AG04450 (cell line): Measurements from ENCODE around the gene INTS4. TPM values are rescaled to one million over a fixed set of nuclear protein-coding genes. Genes with fewer than 3 reads are reported as not detected.
"Not testable (repeated sequence)": the region's sequence is repeated elsewhere in the genome, so short reads cannot be mapped to it uniquely, and the experiment has no call there.

Experiments
- CTCF ChIA-PET: fragments of 300-600, 350-600 bp; formaldehyde crosslinking; extraction: SDS; loops from one replicate; lab custom pipeline; 2022; ENCODE audit warnings: antibody characterized with exemption, inconsistent platforms; lab: Charles Lee
- POLR2A ChIA-PET: fragments of 350-600 bp; formaldehyde crosslinking; extraction: SDS; loops from one replicate; lab custom pipeline; 2021; ENCODE audit warnings: antibody characterized with exemption, inconsistent platforms; lab: Yijun Ruan, JAX
- DNase-seq: peaks from one replicate; pipeline ENCODE4 v3.0.0-alpha.2; 2011; ENCODE audit warnings: low read depth, low spot score
- H3K27ac ChIP-seq: one replicate; pipeline ENCODE4 v1.5.1; 2012; ENCODE audit warnings: low read depth, low read length, control low read depth
- H3K27me3 ChIP-seq: one replicate; pipeline ENCODE4 v1.6.0; 2012; ENCODE audit warnings: low read length; ENCODE audit not compliant: control insufficient read depth, insufficient read depth
- H3K4me3 ChIP-seq: 2 replicates; pipeline ENCODE4 v1.5.1; 2011; ENCODE audit warnings: mild to moderate bottlenecking, low read depth, low read length, control low read depth
- H3K9me3 ChIP-seq: 2 replicates; pipeline ENCODE4 v1.5.1; 2012; ENCODE audit warnings: low read length; ENCODE audit not compliant: control insufficient read depth, insufficient read depth
- CTCF ChIP-seq: IDR thresholded peaks from 2 replicates; pipeline ENCODE4 v1.5.1; 2011; ENCODE audit warnings: low read depth, low read length, control low read depth, inconsistent platforms
- polyA plus RNA-seq: library from polyadenylated mRNA; depleted of rRNA; stranded (reverse); fragments of >200 nt; gene quantifications from 2 replicates; pipeline ENCODE4 v1.2.3, GENCODE V29; 2011

The INTS4 gene
- polyA plus RNA-seq, 1 experiment: 28.4 TPM

GRCh38 chr11:78031629-78032028 lies 37.2 kb upstream of the INTS4 start:
- ChIA-PET CTCF (interaction anchor here (1.6 kb wide), 1 partner anchor 14 kb away, joined by 8 read pairs; no protein-coding TSS in a partner anchor), POLR2A (interaction anchor here (0.7 kb wide), 1 partner anchor 37 kb away, joined by 5 read pairs; the partner anchor contains the start of gene INTS4)
- Histone ChIP-seq H3K27ac (no peak overlapping the region), H3K27me3 (no peaks in the 10 kb centered on the region), H3K4me3 (no peak overlapping the region), H3K9me3 (no peaks in the 10 kb centered on the region)
- DNase-seq: no peak
- TF ChIP-seq CTCF: no peak

- DNase-seq: no peak
- CTCF ChIA-PET: interaction anchor here (0.6 to 1.3 kb wide), 3 partner anchors 13 to 1225 kb away, joined by 3 to 4 read pairs (median 3); no protein-coding TSS in a partner anchor
- Histone ChIP-seq H3K4me3 (no peak overlapping the region), H3K27me3 (no peaks in the 10 kb centered on the region), H3K9me3 (no peaks in the 10 kb centered on the region), H3K27ac (peak overlapping the region; percentile 21)
- POLR2A ChIA-PET: interaction anchor here (0.6 to 0.7 kb wide), 4 partner anchors 15 to 269 kb away, joined by 3 to 6 read pairs (median 4); partner anchors contain the start of gene INTS4
- no peak for TF ChIP-seq CTCF
These were observed 36.2 kb upstream of the INTS4 start for GRCh38 chr11:78030429-78031325.

- H3K4me3 ChIP-seq, DNase-seq, H3K27me3 ChIP-seq, H3K27ac ChIP-seq, H3K9me3 ChIP-seq: not testable (repeated sequence)
- ChIA-PET CTCF (interaction anchor here (1.4 kb wide), 1 partner anchor 18 kb away, joined by 5 read pairs; no protein-coding TSS in a partner anchor), POLR2A (interaction anchor here (0.7 kb wide), 1 partner anchor 8 kb away, joined by 5 read pairs; no protein-coding TSS in a partner anchor)
These were observed 34.0 kb upstream of the INTS4 start for GRCh38 chr11:78028423-78028822.

GRCh38 chr11:78027759-78028158 lies 33.3 kb upstream of the INTS4 start:
- POLR2A ChIA-PET: no interaction called here
- no peak for DNase-seq
- H3K4me3 ChIP-seq: no peak overlapping the region
- no peaks in the 10 kb centered on the region for H3K27me3 ChIP-seq
- CTCF ChIA-PET: interaction anchor here (1.4 kb wide), 1 partner anchor 19 kb away, joined by 5 read pairs; no protein-coding TSS in a partner anchor
- no peaks in the 10 kb centered on the region; the same call in 1 of the 2 replicates for H3K9me3 ChIP-seq
- TF ChIP-seq CTCF: no peak
- H3K27ac ChIP-seq: no peak overlapping the region

GRCh38 chr11:78025378-78025777 lies 30.9 kb upstream of the INTS4 start:
- no peak overlapping the region for H3K4me3 ChIP-seq
- CTCF ChIA-PET: no interaction called here
- TF ChIP-seq CTCF: no peak
- no peak overlapping the region for H3K27ac ChIP-seq
- POLR2A ChIA-PET: no interaction called here
- H3K9me3 ChIP-seq: no peaks in the 10 kb centered on the region; the same call in 1 of the 2 replicates
- no peaks in the 10 kb centered on the region for H3K27me3 ChIP-seq
- no peak for DNase-seq
